GM12878 (cell line): Measurements from ENCODE around the gene FBXW8. TPM values are rescaled to one million over a fixed set of nuclear protein-coding genes. Genes with fewer than 3 reads are reported as not detected.
A peak's percentile ranks its signal among the peaks of the same experiment; 100 is the strongest.

ENCODE experiments used
- ATAC-seq: fragments of 200-7000 bp; cut with Tn5 transposase; 3 replicates; pipeline ENCODE4 v1.9.1; 2020; ENCODE audit warnings: mild to moderate bottlenecking, moderate library complexity
- BruUV-seq: library from RNA; stranded (reverse); fragments of 400-500 nt; replicated peaks from 2 replicates; lab custom pipeline; 2021; lab: Mats Ljungman, UMichigan
- CTCF ChIA-PET: fragments of 300-600 bp; sonication (Branson Sonifier 250); formaldehyde crosslinking; extraction: SDS; loops from one replicate; lab custom pipeline; 2021; ENCODE audit warnings: inconsistent platforms; lab: Yijun Ruan, JAX
- POLR2A ChIA-PET: fragments of 350-600 bp; formaldehyde crosslinking; extraction: SDS; loops from one replicate; lab custom pipeline; 2021; ENCODE audit warnings: inconsistent platforms; lab: Charles Lee
- RAD21 ChIA-PET: fragments of 300-600 bp; sonication (Branson Sonifier 250); formaldehyde crosslinking; loops from one replicate; lab custom pipeline; 2023; ENCODE audit warnings: antibody characterized with exemption; ENCODE audit not compliant: unreplicated experiment; lab: Charles Lee
- SMC1A ChIA-PET: fragments of 300-600 bp; sonication (Branson Sonifier 250); formaldehyde crosslinking; loops from one replicate; lab custom pipeline; 2023; ENCODE audit not compliant: unreplicated experiment, uncharacterized antibody; lab: Charles Lee
- DNase-seq: peaks from one replicate; pipeline ENCODE4 v3.0.0-alpha.2; 2011; ENCODE audit warnings: low read depth, low spot score
- FAIRE-seq: peaks from 3 replicates; lab custom pipeline; 2011; peaks lifted over from hg19 to GRCh38; lab: Jason Lieb, UNC
- H2AFZ ChIP-seq: 2 replicates; pipeline ENCODE4 v1.6.0; 2011; ENCODE audit warnings: low read depth, low read length, control low read depth; ENCODE audit not compliant: control insufficient read depth
- H3K27ac ChIP-seq: 2 replicates; pipeline ENCODE4 v1.5.1; 2011; ENCODE audit warnings: control low read depth; ENCODE audit not compliant: control insufficient read depth, insufficient read depth
- H3K27me3 ChIP-seq, 2 experiments: replicated peaks in 1 of 2; 2 replicates each; pipeline versions ENCODE4 v1.6.0 to v1.6.1; 2011; ENCODE audit warnings: low read length in 1 of 2; ENCODE audit not compliant: control insufficient read depth in 2 of 2, insufficient read depth in 2 of 2
- H3K36me3 ChIP-seq, 2 experiments: 2 replicates each; pipeline ENCODE4 v1.5.1; 2011; ENCODE audit warnings: low read length in 1 of 2; ENCODE audit not compliant: control insufficient read depth in 2 of 2, insufficient read depth in 2 of 2
- H3K4me1 ChIP-seq: 2 replicates; pipeline ENCODE4 v1.6.1; 2011; ENCODE audit warnings: mild to moderate bottlenecking, low read length, moderate library complexity, mixed read lengths; ENCODE audit not compliant: control insufficient read depth, insufficient read depth
- H3K4me2 ChIP-seq: 2 replicates; pipeline ENCODE4 v1.6.0; 2011; ENCODE audit warnings: control low read depth; ENCODE audit not compliant: control insufficient read depth, insufficient read depth
- H3K4me3 ChIP-seq: fragments of 200-600 bp; sonication (generic); 2 replicates; pipeline ENCODE4 v1.5.1; 2016
- H3K79me2 ChIP-seq: 2 replicates; pipeline ENCODE4 v1.6.0; 2011; ENCODE audit warnings: low read length; ENCODE audit not compliant: control insufficient read depth, insufficient read depth
- H3K9ac ChIP-seq: 2 replicates; pipeline ENCODE4 v1.8.0; 2011; ENCODE audit warnings: low read length, control low read depth, mixed read lengths; ENCODE audit not compliant: control insufficient read depth, insufficient read depth
- H3K9me3 ChIP-seq: replicated peaks from 3 replicates; pipeline ENCODE4 v1.5.1; 2011; ENCODE audit warnings: mild to moderate bottlenecking, low read length; ENCODE audit not compliant: control insufficient read depth, insufficient read depth
- H4K20me1 ChIP-seq: 2 replicates; pipeline ENCODE4 v1.6.0; 2011; ENCODE audit not compliant: control insufficient read depth, insufficient read depth
- ASH2L ChIP-seq: fragments of 300-600, 200-600 bp; sonication (generic); IDR thresholded peaks from 2 replicates; pipeline ENCODE4 v1.6.1; 2017; ENCODE audit warnings: low read depth, mild to moderate bottlenecking, borderline replicate concordance
- BHLHE40 ChIP-seq, 2 experiments: fragments of 450-650 bp in 1 of 2; IDR thresholded peaks; 2 replicates each; pipeline ENCODE4 v1.6.1; 2011 to 2017; ENCODE audit warnings: low read depth in 2 of 2, borderline replicate concordance in 1 of 2, improper control_type of control experiment in 1 of 2, low read length in 1 of 2, mild to moderate bottlenecking in 1 of 2
- CBFB ChIP-seq: IDR thresholded peaks from 2 replicates; pipeline ENCODE4 v1.6.1; 2016; ENCODE audit warnings: antibody characterized with exemption, low read depth
- CBX3 ChIP-seq: fragments of 200-600 bp; sonication (generic); IDR thresholded peaks from 2 replicates; pipeline ENCODE4 v1.6.1; 2016; ENCODE audit warnings: low read depth, borderline replicate concordance
- EP300 ChIP-seq, 2 experiments: fragments of 150-350 bp in 1 of 2; IDR thresholded peaks; 2 replicates each; pipeline ENCODE4 v1.6.1; 2011 to 2012; ENCODE audit warnings: low read depth in 2 of 2, low read length in 2 of 2, borderline replicate concordance in 1 of 2, improper control_type of control experiment in 1 of 2, inconsistent platforms in 1 of 2; ENCODE audit not compliant: control insufficient read depth in 1 of 2
- FOXM1 ChIP-seq: IDR thresholded peaks from 2 replicates; pipeline ENCODE4 v1.6.1; 2012; ENCODE audit warnings: low read depth, mild to moderate bottlenecking, inconsistent platforms, low read length, moderate library complexity
- GABPA ChIP-seq: IDR thresholded peaks from 2 replicates; pipeline ENCODE4 v1.6.1; 2014; ENCODE audit warnings: antibody characterized with exemption, low read depth, mild to moderate bottlenecking, inconsistent platforms
- MAX ChIP-seq: IDR thresholded peaks from 2 replicates; pipeline ENCODE4 v1.6.1; 2012; ENCODE audit warnings: low read depth, low read length, improper control_type of control experiment
- NR2C1 ChIP-seq: fragments of 450-650 bp; IDR thresholded peaks from 2 replicates; pipeline ENCODE4 v1.6.1; 2017; ENCODE audit warnings: antibody characterized with exemption, mild to moderate bottlenecking, moderate library complexity
- RBBP5 ChIP-seq: fragments of 200-600 bp; sonication (generic); conservative IDR thresholded peaks from 2 replicates; pipeline ENCODE4 v1.6.1; 2016
- SMARCA5 ChIP-seq: fragments of 450-650 bp; IDR thresholded peaks from 2 replicates; pipeline ENCODE4 v1.6.1; 2017; ENCODE audit warnings: mild to moderate bottlenecking
- SUZ12 ChIP-seq: fragments of 200-600 bp; sonication (generic); IDR thresholded peaks from one replicate; pipeline ENCODE4 v1.6.1; 2018; ENCODE audit warnings: antibody characterized with exemption, mild to moderate bottlenecking; ENCODE audit not compliant: unreplicated experiment
- YBX1 ChIP-seq: fragments of 450-650 bp; IDR thresholded peaks from 2 replicates; pipeline ENCODE4 v1.6.1; 2016; ENCODE audit warnings: antibody characterized with exemption
- WGBS: methylation state at CpG from one replicate; pipeline ENCODE4 v1.1.6; 2016; ENCODE audit warnings: low lambda C conversion rate; ENCODE audit not compliant: insufficient replicate concordance, insufficient coverage; ENCODE audit errors: missing lambda C conversion rate; 5-methylcytosine and 5-hydroxymethylcytosine counted together
- in situ Hi-C: fragments of 300-500 bp; cut with MboI; formaldehyde crosslinking; loops from 9 replicates; pipeline ENCODE4 v1.14.3; 2018; ENCODE audit warnings: mixed read lengths
- intact Hi-C: fragments of 100-400 bp; cut with micrococcal nuclease; formaldehyde crosslinking; loops from one replicate; pipeline ENCODE4 v1.14.2; 2022; ENCODE audit not compliant: unreplicated experiment
- polyA plus RNA-seq, 11 experiments: library from polyadenylated mRNA; depleted of rRNA in 4 of 11; unstranded in 6 of 11; stranded (reverse) in 5 of 11; fragments of >200 nt; fragmentation: Nextera tagmentation in 4 of 11; fragmentation: Illumina TruSeq in 1 of 11; extraction: Ambion mirVana in 4 of 11; extraction: Trizol in 1 of 11; gene quantifications; 1 replicate in 1 of 11; 2 replicates in 10 of 11; pipeline versions ENCODE4 v1.2.1 to v1.2.3, GENCODE V29; 2011 to 2016; ENCODE audit warnings: inconsistent platforms in 2 of 11, missing spikeins in 2 of 11, low read depth in 1 of 11
- total RNA-seq, 4 experiments: library from RNA; depleted of rRNA in 3 of 4; stranded (reverse); fragments of >200 nt in 3 of 4; fragmentation: Illumina TruSeq in 1 of 4; extraction: Trizol in 1 of 4; gene quantifications; 2 replicates each; pipeline versions ENCODE4 v1.2.1 to v1.2.3, GENCODE V29; 2013 to 2021
- TF ChIP-seq, protein P1 (sequence below), 3 experiments: IDR thresholded peaks in 2 of 3; conservative IDR thresholded peaks in 1 of 3; 2 replicates each; pipeline ENCODE4 v1.5.1; 2011; ENCODE audit warnings: low read depth in 3 of 3, low read length in 3 of 3, mild to moderate bottlenecking in 3 of 3, control low read depth in 2 of 3, moderate library complexity in 2 of 3, inconsistent platforms in 1 of 3, mixed read lengths in 1 of 3; ENCODE audit not compliant: control insufficient read depth in 2 of 3, insufficient read depth in 1 of 3; ENCODE audit errors: extremely low read depth in 1 of 3
- TF ChIP-seq, protein P2 (sequence below): IDR thresholded peaks from 2 replicates; pipeline ENCODE4 v1.6.1; 2012; ENCODE audit warnings: low read length, inconsistent platforms
- TF ChIP-seq, protein P3 (sequence below): IDR thresholded peaks from 2 replicates; pipeline ENCODE4 v1.6.1; 2012; ENCODE audit warnings: low read depth, low read length, improper control_type of control experiment
- TF ChIP-seq, protein P4 (sequence below): fragments of 450-650 bp; IDR thresholded peaks from 2 replicates; pipeline ENCODE4 v1.6.1; 2017; ENCODE audit warnings: mild to moderate bottlenecking, low read depth, inconsistent platforms; ENCODE audit not compliant: poor library complexity, severe bottlenecking

The FBXW8 gene
- total and polyA plus RNA-seq, 10 of the 15 experiments (the other 5 are each of a cell fraction or from before 2014, with no cell fraction given), result 0.49 to 7.5 (median 4.4) TPM

GRCh38 chr12:116922194-116922897 lies 11.6 kb downstream of the FBXW8 start:
- in situ Hi-C loops, result no loop called here
- Histone ChIP-seq H3K4me3 (no peak overlapping the region), H3K4me1 (peaks cover 34% of the 10 kb centered on the region), H3K27me3 (0 out of 4 replicates have a peak, but pooled peaks cover 0 to 3% of the 10 kb centered on the region in 2 experiments), H4K20me1 (peaks cover 5% of the 10 kb centered on the region; the same call in 1 of the 2 replicates), H3K27ac (no peak overlapping the region), H3K4me2 (peak overlapping the region; percentile 18), H2AFZ (no peak overlapping the region), H3K9me3 (no peaks in the 10 kb centered on the region; the same call in 2 of the 3 replicates), H3K79me2 (no peaks in the 10 kb centered on the region), H3K36me3 (no peaks in the 10 kb centered on the region), H3K9ac (no peak overlapping the region)
- peak; percentile 31 for FAIRE-seq
- BruUV-seq, result no TSS peak
- peak; percentile 77 for ATAC-seq
- intact Hi-C loops, result no loop called here
- WGBS, result 9% methylated on average over 2 of the region's 2 CpGs
- POLR2A ChIA-PET, result no interaction called here
- CTCF ChIA-PET, result no interaction called here
- DNase-seq, result peak; percentile 50
- RAD21 ChIA-PET, result no interaction called here
- SMC1A ChIA-PET, result no interaction called here
- TF ChIP-seq SUZ12 (no peak), YBX1 (no peak), EP300 (IDR thresholded peaks at IDR 0.05; ENCODE audit: borderline replicate concordance in 1 of 2, control insufficient read depth in 1 of 2, low read depth in 2 of 2, low read length in 2 of 2) (no peak), ASH2L (no peak), CBFB (no peak), FOXM1 (no peak), RBBP5 (no peak), SMARCA5 (no peak), NR2C1 (no peak), MAX (no peak), BHLHE40 (IDR thresholded peaks at IDR 0.05; ENCODE audit: borderline replicate concordance in 1 of 2, low read depth in 2 of 2, low read length in 1 of 2) (no peak), CBX3 (no peak), GABPA (0 out of 2 replicates have a peak, but pooled peaks have one; percentile 33)
- TF ChIP-seq, protein P1, sequence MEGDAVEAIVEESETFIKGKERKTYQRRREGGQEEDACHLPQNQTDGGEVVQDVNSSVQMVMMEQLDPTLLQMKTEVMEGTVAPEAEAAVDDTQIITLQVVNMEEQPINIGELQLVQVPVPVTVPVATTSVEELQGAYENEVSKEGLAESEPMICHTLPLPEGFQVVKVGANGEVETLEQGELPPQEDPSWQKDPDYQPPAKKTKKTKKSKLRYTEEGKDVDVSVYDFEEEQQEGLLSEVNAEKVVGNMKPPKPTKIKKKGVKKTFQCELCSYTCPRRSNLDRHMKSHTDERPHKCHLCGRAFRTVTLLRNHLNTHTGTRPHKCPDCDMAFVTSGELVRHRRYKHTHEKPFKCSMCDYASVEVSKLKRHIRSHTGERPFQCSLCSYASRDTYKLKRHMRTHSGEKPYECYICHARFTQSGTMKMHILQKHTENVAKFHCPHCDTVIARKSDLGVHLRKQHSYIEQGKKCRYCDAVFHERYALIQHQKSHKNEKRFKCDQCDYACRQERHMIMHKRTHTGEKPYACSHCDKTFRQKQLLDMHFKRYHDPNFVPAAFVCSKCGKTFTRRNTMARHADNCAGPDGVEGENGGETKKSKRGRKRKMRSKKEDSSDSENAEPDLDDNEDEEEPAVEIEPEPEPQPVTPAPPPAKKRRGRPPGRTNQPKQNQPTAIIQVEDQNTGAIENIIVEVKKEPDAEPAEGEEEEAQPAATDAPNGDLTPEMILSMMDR (IDR thresholded peaks at IDR 0.05 in 2 of 3, conservative IDR thresholded peaks at IDR 0.05 in 1 of 3; ENCODE audit: control insufficient read depth in 2 of 3, extremely low read depth in 1 of 3, insufficient read depth in 1 of 3, low read depth in 3 of 3, low read length in 3 of 3), result no peak
- TF ChIP-seq, protein P2, sequence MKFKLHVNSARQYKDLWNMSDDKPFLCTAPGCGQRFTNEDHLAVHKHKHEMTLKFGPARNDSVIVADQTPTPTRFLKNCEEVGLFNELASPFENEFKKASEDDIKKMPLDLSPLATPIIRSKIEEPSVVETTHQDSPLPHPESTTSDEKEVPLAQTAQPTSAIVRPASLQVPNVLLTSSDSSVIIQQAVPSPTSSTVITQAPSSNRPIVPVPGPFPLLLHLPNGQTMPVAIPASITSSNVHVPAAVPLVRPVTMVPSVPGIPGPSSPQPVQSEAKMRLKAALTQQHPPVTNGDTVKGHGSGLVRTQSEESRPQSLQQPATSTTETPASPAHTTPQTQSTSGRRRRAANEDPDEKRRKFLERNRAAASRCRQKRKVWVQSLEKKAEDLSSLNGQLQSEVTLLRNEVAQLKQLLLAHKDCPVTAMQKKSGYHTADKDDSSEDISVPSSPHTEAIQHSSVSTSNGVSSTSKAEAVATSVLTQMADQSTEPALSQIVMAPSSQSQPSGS, result peak; percentile 59; the same call in 1 of the 2 replicates
- TF ChIP-seq, protein P3, sequence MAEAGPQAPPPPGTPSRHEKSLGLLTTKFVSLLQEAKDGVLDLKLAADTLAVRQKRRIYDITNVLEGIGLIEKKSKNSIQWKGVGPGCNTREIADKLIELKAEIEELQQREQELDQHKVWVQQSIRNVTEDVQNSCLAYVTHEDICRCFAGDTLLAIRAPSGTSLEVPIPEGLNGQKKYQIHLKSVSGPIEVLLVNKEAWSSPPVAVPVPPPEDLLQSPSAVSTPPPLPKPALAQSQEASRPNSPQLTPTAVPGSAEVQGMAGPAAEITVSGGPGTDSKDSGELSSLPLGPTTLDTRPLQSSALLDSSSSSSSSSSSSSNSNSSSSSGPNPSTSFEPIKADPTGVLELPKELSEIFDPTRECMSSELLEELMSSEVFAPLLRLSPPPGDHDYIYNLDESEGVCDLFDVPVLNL, result no peak
- TF ChIP-seq, protein P4, sequence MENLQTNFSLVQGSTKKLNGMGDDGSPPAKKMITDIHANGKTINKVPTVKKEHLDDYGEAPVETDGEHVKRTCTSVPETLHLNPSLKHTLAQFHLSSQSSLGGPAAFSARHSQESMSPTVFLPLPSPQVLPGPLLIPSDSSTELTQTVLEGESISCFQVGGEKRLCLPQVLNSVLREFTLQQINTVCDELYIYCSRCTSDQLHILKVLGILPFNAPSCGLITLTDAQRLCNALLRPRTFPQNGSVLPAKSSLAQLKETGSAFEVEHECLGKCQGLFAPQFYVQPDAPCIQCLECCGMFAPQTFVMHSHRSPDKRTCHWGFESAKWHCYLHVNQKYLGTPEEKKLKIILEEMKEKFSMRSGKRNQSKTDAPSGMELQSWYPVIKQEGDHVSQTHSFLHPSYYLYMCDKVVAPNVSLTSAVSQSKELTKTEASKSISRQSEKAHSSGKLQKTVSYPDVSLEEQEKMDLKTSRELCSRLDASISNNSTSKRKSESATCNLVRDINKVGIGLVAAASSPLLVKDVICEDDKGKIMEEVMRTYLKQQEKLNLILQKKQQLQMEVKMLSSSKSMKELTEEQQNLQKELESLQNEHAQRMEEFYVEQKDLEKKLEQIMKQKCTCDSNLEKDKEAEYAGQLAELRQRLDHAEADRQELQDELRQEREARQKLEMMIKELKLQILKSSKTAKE, result no peak
